Heart left ventricle (tissue), 16 donors: Measurements from ENCODE around the gene TMEM171. TPM values are rescaled to one million over a fixed set of nuclear protein-coding genes. Genes with fewer than 3 reads are reported as not detected.

Source experiments
- ATAC-seq, 4 donors: fragments of 200-7000 bp; cut with Tn5 transposase; one replicate each; pipeline ENCODE4 v1.9.1; 2020 to 2022; ENCODE audit warnings: moderate library complexity in 4 of 4, mild to moderate bottlenecking in 3 of 4, moderate number of reproducible peaks in 1 of 4
- DNase-seq, 5 donors: peaks; one replicate each; pipeline ENCODE4 v3.0.0-alpha.2; 2020
- H3K27ac ChIP-seq, 12 donors: fragments of 200-600 bp; sonication (generic) in 4 of 12; one replicate each; pipeline versions ENCODE4 v1.5.0 to v1.8.0; 2016 to 2022; ENCODE audit warnings: mild to moderate bottlenecking in 2 of 12
- H3K27me3 ChIP-seq, 9 donors: fragments of 200-600 bp; sonication (generic) in 2 of 9; one replicate each; pipeline versions ENCODE4 v1.5.1 to v1.8.0; 2016 to 2022; ENCODE audit warnings: mild to moderate bottlenecking in 3 of 9
- H3K36me3 ChIP-seq, 9 donors: fragments of 200-600 bp; sonication (generic) in 2 of 9; one replicate each; pipeline versions ENCODE4 v1.5.0 to v1.8.0; 2018 to 2022; ENCODE audit warnings: mild to moderate bottlenecking in 2 of 9
- H3K4me1 ChIP-seq, 12 donors: fragments of 200-600 bp; sonication (generic) in 4 of 12; one replicate each; pipeline versions ENCODE4 v1.5.0 to v1.8.0; 2016 to 2022; ENCODE audit warnings: mild to moderate bottlenecking in 3 of 12
- H3K4me3 ChIP-seq, 12 donors: fragments of 200-600 bp; sonication (generic) in 4 of 12; one replicate each; pipeline versions ENCODE4 v1.5.0 to v1.8.0; 2017 to 2022; ENCODE audit warnings: mild to moderate bottlenecking in 9 of 12, moderate library complexity in 4 of 12
- H3K9me3 ChIP-seq, 12 donors: fragments of 200-600 bp; sonication (generic) in 4 of 12; one replicate each; pipeline versions ENCODE4 v1.5.0 to v1.8.0; 2016 to 2022; ENCODE audit warnings: mild to moderate bottlenecking in 1 of 12
- CTCF ChIP-seq, 12 donors: fragments of 200-600 bp; sonication (generic) in 4 of 12; IDR thresholded peaks; one replicate each; pipeline versions ENCODE4 v1.5.0 to v1.8.0; 2018 to 2022; ENCODE audit warnings: antibody characterized with exemption in 12 of 12, mild to moderate bottlenecking in 5 of 12
- POLR2A ChIP-seq, 2 donors: fragments of 450-650 bp; IDR thresholded peaks; one replicate each; pipeline ENCODE4 v1.6.1; 2017; ENCODE audit warnings: antibody characterized with exemption in 2 of 2, mild to moderate bottlenecking in 2 of 2, moderate library complexity in 2 of 2
- WGBS, 4 donors: extraction: QIAGEN DNeasy Blood & Tissue Kit in 2 of 4; methylation state at CpG; one replicate each; pipeline versions ENCODE4 v1.1.5 to v1.1.7; 2013 to 2018; 5-methylcytosine and 5-hydroxymethylcytosine counted together
- intact Hi-C, 10 donors: fragments of 100-400 bp; cut with DNase I; formaldehyde crosslinking; loops; one replicate each; pipeline versions ENCODE4 v1.11.1 to v1.14.2; 2022
- polyA plus RNA-seq, 2 donors: library from polyadenylated mRNA; stranded (reverse); fragments of 200-250 nt; gene quantifications; one replicate each; pipeline ENCODE4 v1.2.3, GENCODE V29; 2013
- total RNA-seq, 9 donors: library from RNA; depleted of rRNA in 2 of 9; stranded (reverse); fragments of >200 nt in 2 of 9; fragmentation: NEBNext Ultra II Directional in 3 of 9; extraction: Animal tissue kit (Norgen Biotek cat#: 25700) in 3 of 9; gene quantifications; one replicate each; pipeline versions ENCODE4 v1.1.0 to v1.2.4, GENCODE V29; 2016 to 2023
- donor health status: ischemic (EF 13 %, LVEDD 7.1; RV severe dilation, severe dysfunction).
- donor health status: healthy with polysubstance abuse.
- donor health status: DM: no; HTN: yes; CAD: no.
- donor health status: DM: no; HTN: no; CAD: no.
- donor health status: ischemic (EF 25% LVEDD 6.9; RV normal size, moderate dysfunction).
- donor health status: ischemic (EF 25% LVEDD 5.7; RV mildly dilated, moderate dysfunction).
- donor health status: healthy.
- donor health status: DM: yes; HTN: yes; CAD: no.
- donor health status: ischemic (EF 35%, LVEDD 5.7; RV mildly dilated, moderate dysfunction).
- donor health status: nonischemic (EF 11% LVEDD 7.7; RV severe dilation, severe dysfunction).
- donor health status: DM: yes; HTN: yes; CAD: no.
- donor health status: PGD.
- donor health status: ischemic (EF 29% LVEDD 5.4; RV normal size, mild dysfunction).
- donor health status: nonischemic (EF 23%, LVEDD 6.1; RV moderate dilation, normal function).

Gene TMEM171
- total and polyA plus RNA-seq, 11 donors: 0.27 TPM; not detected in 10

DNA sequence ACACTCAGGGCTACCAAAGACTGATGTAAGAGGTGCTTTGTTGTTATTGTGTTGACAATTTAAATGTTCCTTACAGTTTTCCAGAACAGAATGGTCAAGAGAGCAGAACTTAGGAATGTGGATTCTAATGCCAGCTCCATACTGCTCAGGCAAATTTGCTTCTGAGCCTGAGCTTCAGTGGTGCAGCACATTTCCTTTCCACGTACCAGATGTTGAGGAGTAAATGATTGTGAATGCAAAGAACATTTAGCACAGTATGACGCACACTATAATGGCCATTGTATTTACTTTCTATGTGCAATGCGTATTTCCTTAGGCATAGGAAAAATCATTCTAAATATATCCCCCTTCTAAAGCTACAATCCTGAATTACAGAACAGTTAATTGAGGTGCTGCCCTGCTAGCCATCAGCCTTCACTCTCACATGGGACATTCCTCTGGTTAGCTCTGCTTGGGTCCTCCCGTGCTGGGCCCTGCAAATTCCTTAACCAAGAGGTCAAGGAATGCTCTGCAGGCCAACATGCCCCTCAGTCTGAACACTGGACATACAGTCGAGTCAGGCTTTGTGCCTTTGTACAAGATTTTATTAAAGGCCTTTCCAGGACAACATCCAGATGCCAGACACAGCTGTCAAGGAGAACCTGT, 31.5 kb downstream of the TMEM171 start:
- Histone ChIP-seq H3K4me1 (no peaks in the 10 kb centered on the region), H3K27me3 (peaks cover 0 to 8% (median 0%) of the 10 kb centered on the region in 9 donors), H3K36me3 (no peaks in the 10 kb centered on the region), H3K9me3 (no peaks in the 10 kb centered on the region), H3K27ac (no peak overlapping the region), H3K4me3 (no peak overlapping the region)
- ATAC-seq (no peak), DNase-seq (no peak)
- intact Hi-C loops: no loop called here
- TF ChIP-seq POLR2A (IDR thresholded peaks at IDR 0.05) (no peak), CTCF (IDR thresholded peaks at IDR 0.05) (no peak)
- WGBS, 4 donors: 61 to 66% (median 62%) methylated on average over 5 of the region's 5 CpGs

GRCh38 chr5:73152411-73153388, 32.3 kb downstream of the TMEM171 start:
- DNase-seq (no peak), ATAC-seq (no peak)
- Histone ChIP-seq H3K27ac (no peak overlapping the region), H3K36me3 (no peaks in the 10 kb centered on the region), H3K9me3 (no peaks in the 10 kb centered on the region), H3K27me3 (peaks cover 0 to 13% (median 0%) of the 10 kb centered on the region in 9 donors), H3K4me3 (no peak overlapping the region), H3K4me1 (no peaks in the 10 kb centered on the region)
- intact Hi-C loops: no loop called here
- WGBS, 4 donors: 73 to 90% (median 79%) methylated on average over 11 to 14 of the region's 14 CpGs
- TF ChIP-seq CTCF (IDR thresholded peaks at IDR 0.05) (no peak), POLR2A (IDR thresholded peaks at IDR 0.05) (no peak)

GRCh38 chr5:73153513-73153912, 33.1 kb downstream of the TMEM171 start:
- Histone ChIP-seq H3K27ac (no peak overlapping the region), H3K36me3 (no peaks in the 10 kb centered on the region), H3K4me3 (no peak overlapping the region), H3K27me3 (peaks cover 0 to 21% (median 0%) of the 10 kb centered on the region in 9 donors), H3K4me1 (no peaks in the 10 kb centered on the region), H3K9me3 (no peaks in the 10 kb centered on the region)
- ATAC-seq: no peak
- WGBS, 4 donors: 71 to 82% (median 76%) methylated on average over 7 of the region's 7 CpGs
- intact Hi-C loops: no loop called here
- DNase-seq: no peak
- TF ChIP-seq CTCF (IDR thresholded peaks at IDR 0.05) (no peak), POLR2A (IDR thresholded peaks at IDR 0.05) (no peak)
